ENCODE data around the gene ING3. TPM values are rescaled to one million over a fixed set of nuclear protein-coding genes. Genes with fewer than 3 reads are reported as not detected.
A peak's percentile ranks its signal among the peaks of the same experiment; 100 is the strongest.

The ING3 gene
- total and polyA plus RNA-seq, 4 experiments from 2014 or later = 24.1 to 32.2 (median 28.1) TPM

GRCh38 chr7:120961638-120962173 is 11.1 kb downstream of the ING3 start:
- Histone ChIP-seq H3K27me3 (ENCODE audit: insufficient read depth, low read length) (no peaks in the 10 kb centered on the region), H3K27ac (ENCODE audit: low read depth, low read length) (no peak overlapping the region), H3K36me3 (ENCODE audit: insufficient read depth, low read length) (peaks cover 15% of the 10 kb centered on the region), H3K4me1 (ENCODE audit: insufficient read depth, low read length) (no peaks in the 10 kb centered on the region), H3K4me3 (ENCODE audit: low read length in 2 of 2) (no peak overlapping the region), H3K9me3 (ENCODE audit: control insufficient read depth in 1 of 2, low read length in 2 of 2) (no peaks in the 10 kb centered on the region)
- DNase-seq = no peak
- CTCF ChIA-PET (ENCODE audit: partially characterized antibody) = interaction anchor here (1.4 to 1.7 kb wide), 2 partner anchors 25 to 169 kb away, joined by 3 to 4 read pairs; no protein-coding TSS in a partner anchor
- Mint-ChIP-seq H3K36me3 (peaks cover 38 to 53% of the 10 kb centered on the region in 2 donors), H3K27ac (peak overlapping the region in 2 of 7 donors; percentile 11 to 25), H3K9me3 (no peaks in the 10 kb centered on the region), H3K4me3 (no peak overlapping the region), H3K27me3 (no peaks in the 10 kb centered on the region), H3K4me1 (peaks cover 16 to 26% (median 21%) of the 10 kb centered on the region in 4 donors)
- intact Hi-C loops (cut with micrococcal nuclease) = no loop called here
- POLR2A ChIA-PET (ENCODE audit: partially characterized antibody) = interaction anchor here (0.6 kb wide), 1 partner anchor 11 kb away, joined by 3 read pairs; the partner anchor contains the start of gene ING3

DNA sequence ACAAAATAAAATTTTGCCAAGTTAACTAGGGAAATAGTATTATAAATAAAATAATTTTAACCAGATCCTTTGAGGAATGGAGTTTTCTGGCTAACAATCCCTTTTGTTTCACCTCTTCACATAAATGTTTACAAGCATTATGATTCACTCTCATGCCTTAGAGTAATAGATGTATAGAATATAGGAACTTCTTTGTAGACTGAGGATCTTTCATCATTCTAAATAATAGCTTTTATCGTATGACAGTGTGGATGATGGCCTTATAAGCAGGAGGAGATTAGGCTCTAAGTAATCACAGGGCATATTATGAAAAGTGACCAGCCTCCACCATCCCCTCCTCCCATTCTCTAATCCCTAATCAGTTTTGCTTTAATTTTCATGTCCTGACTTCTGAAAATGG is 13.5 kb downstream of the ING3 start:
- no peak overlapping the region for H3K27ac ChIP-seq (ENCODE audit: low read depth, low read length)
- DNase-seq = no peak
- Mint-ChIP-seq H3K36me3 (peaks cover 43 to 53% of the 10 kb centered on the region in 2 donors), H3K27me3 (no peaks in the 10 kb centered on the region), H3K4me3 (no peak overlapping the region), H3K4me1 (peaks cover 10 to 19% (median 15%) of the 10 kb centered on the region in 4 donors), H3K9me3 (no peaks in the 10 kb centered on the region), H3K27ac (no peak overlapping the region)
- intact Hi-C loops (cut with micrococcal nuclease) = no loop called here
- H3K27me3 ChIP-seq (ENCODE audit: insufficient read depth, low read length) = no peaks in the 10 kb centered on the region
- ChIA-PET POLR2A (ENCODE audit: partially characterized antibody) (interaction anchor here (1.6 kb wide), 1 partner anchor 13 kb away, joined by 4 read pairs; the partner anchor contains the start of gene ING3), CTCF (ENCODE audit: partially characterized antibody) (interaction anchor here (1.8 kb wide), 1 partner anchor 23 kb away, joined by 8 read pairs; no protein-coding TSS in a partner anchor)
- peaks cover 29% of the 10 kb centered on the region for H3K36me3 ChIP-seq (ENCODE audit: insufficient read depth, low read length)
- H3K4me1 ChIP-seq (ENCODE audit: insufficient read depth, low read length) = no peaks in the 10 kb centered on the region
- H3K4me3 ChIP-seq (ENCODE audit: low read length in 2 of 2) = no peak overlapping the region
- no peaks in the 10 kb centered on the region for H3K9me3 ChIP-seq (ENCODE audit: control insufficient read depth in 1 of 2, low read length in 2 of 2)

DNA sequence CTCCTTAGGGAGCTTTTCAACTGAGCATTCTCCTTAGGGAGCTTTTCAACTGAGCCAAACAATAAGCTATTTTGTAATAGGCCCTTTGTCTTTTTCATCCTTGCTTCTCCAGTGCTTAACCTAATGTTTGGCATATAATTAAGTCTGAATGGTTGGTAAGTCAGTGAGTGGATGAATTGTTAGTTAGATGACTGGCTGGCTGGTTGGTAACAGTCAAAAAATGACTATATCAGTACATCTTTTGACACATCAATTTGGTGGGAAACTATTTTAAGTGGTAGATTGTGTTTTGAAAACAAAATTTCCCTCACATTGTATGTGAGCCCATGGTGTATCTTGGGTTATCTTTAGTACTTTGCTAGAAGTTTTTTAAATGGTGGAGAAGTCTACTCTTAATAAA is 16.4 kb downstream of the ING3 start:
- intact Hi-C loops (cut with micrococcal nuclease) = no loop called here
- ChIA-PET POLR2A (ENCODE audit: partially characterized antibody) (no interaction called here), CTCF (ENCODE audit: partially characterized antibody) (no interaction called here)
- Histone ChIP-seq H3K4me3 (ENCODE audit: low read length in 2 of 2) (no peak overlapping the region), H3K27me3 (ENCODE audit: insufficient read depth, low read length) (no peaks in the 10 kb centered on the region), H3K4me1 (ENCODE audit: insufficient read depth, low read length) (no peaks in the 10 kb centered on the region), H3K9me3 (ENCODE audit: control insufficient read depth in 1 of 2, low read length in 2 of 2) (no peaks in the 10 kb centered on the region), H3K27ac (ENCODE audit: low read depth, low read length) (no peak overlapping the region), H3K36me3 (ENCODE audit: insufficient read depth, low read length) (peaks cover 40% of the 10 kb centered on the region)
- peaks cover 51 to 58% of the 10 kb centered on the region in 2 donors for H3K36me3 Mint-ChIP-seq
- no peaks in the 10 kb centered on the region for H3K27me3 Mint-ChIP-seq
- peaks cover 1 to 5% (median 2%) of the 10 kb centered on the region in 4 donors for H3K4me1 Mint-ChIP-seq
- H3K9me3 Mint-ChIP-seq = no peaks in the 10 kb centered on the region
- no peak overlapping the region for H3K4me3 Mint-ChIP-seq
- no peak overlapping the region for H3K27ac Mint-ChIP-seq
- no peak for DNase-seq

GRCh38 chr7:120973849-120974248 is 23.3 kb downstream of the ING3 start:
- Mint-ChIP-seq H3K4me1 (peaks cover 0 to 2% (median 0%) of the 10 kb centered on the region in 4 donors), H3K27ac (peak overlapping the region in 1 of 7 donors; percentile 77), H3K4me3 (no peak overlapping the region), H3K9me3 (no peaks in the 10 kb centered on the region), H3K27me3 (no peaks in the 10 kb centered on the region), H3K36me3 (peaks cover 45 to 60% of the 10 kb centered on the region in 2 donors)
- Histone ChIP-seq H3K27me3 (ENCODE audit: insufficient read depth, low read length) (no peaks in the 10 kb centered on the region), H3K27ac (ENCODE audit: low read depth, low read length) (no peak overlapping the region), H3K36me3 (ENCODE audit: insufficient read depth, low read length) (peaks cover 37% of the 10 kb centered on the region), H3K9me3 (ENCODE audit: control insufficient read depth in 1 of 2, low read length in 2 of 2) (no peaks in the 10 kb centered on the region), H3K4me1 (ENCODE audit: insufficient read depth, low read length) (no peaks in the 10 kb centered on the region), H3K4me3 (ENCODE audit: low read length in 2 of 2) (no peak overlapping the region)
- intact Hi-C loops (cut with micrococcal nuclease) = no loop called here
- no peak for DNase-seq
- ChIA-PET CTCF (ENCODE audit: partially characterized antibody) (interaction anchor here (1.0 kb wide), 1 partner anchor 167 kb away, joined by 3 read pairs; no protein-coding TSS in a partner anchor), POLR2A (ENCODE audit: partially characterized antibody) (interaction anchor here (1.3 kb wide), 1 partner anchor 23 kb away, joined by 6 read pairs; the partner anchor contains the start of gene ING3)

GRCh38 chr7:120979765-120980499 is 29.4 kb downstream of the ING3 start:
- POLR2A ChIA-PET (ENCODE audit: partially characterized antibody) = no interaction called here
- no peak for DNase-seq
- H3K27me3 Mint-ChIP-seq = peaks cover 0 to under 1% of the 10 kb centered on the region in 2 donors
- H3K27me3 ChIP-seq (ENCODE audit: insufficient read depth, low read length) = no peaks in the 10 kb centered on the region
- CTCF ChIA-PET (ENCODE audit: partially characterized antibody) = interaction anchor here (1.1 to 2.4 kb wide), 2 partner anchors 10 to 129 kb away, joined by 3 to 6 read pairs; no protein-coding TSS in a partner anchor
- H3K36me3 Mint-ChIP-seq = peaks cover 4 to 15% of the 10 kb centered on the region in 2 donors
- no peak overlapping the region for H3K4me3 ChIP-seq (ENCODE audit: low read length in 2 of 2)
- intact Hi-C loops (cut with micrococcal nuclease) = loop anchor here (10.0 kb wide), 1 partner anchor 415 kb away; the partner anchor contains the start of gene FAM3C
- peak overlapping the region in 2 of 7 donors; percentile 31 to 35 for H3K27ac Mint-ChIP-seq
- H3K36me3 ChIP-seq (ENCODE audit: insufficient read depth, low read length) = no peaks in the 10 kb centered on the region
- no peaks in the 10 kb centered on the region for H3K9me3 Mint-ChIP-seq
- no peaks in the 10 kb centered on the region for H3K9me3 ChIP-seq (ENCODE audit: control insufficient read depth in 1 of 2, low read length in 2 of 2)
- peaks cover 0 to 6% (median 3%) of the 10 kb centered on the region in 4 donors for H3K4me1 Mint-ChIP-seq
- no peak overlapping the region for H3K4me3 Mint-ChIP-seq
- no peak overlapping the region for H3K27ac ChIP-seq (ENCODE audit: low read depth, low read length)
- no peaks in the 10 kb centered on the region for H3K4me1 ChIP-seq (ENCODE audit: insufficient read depth, low read length)

DNA sequence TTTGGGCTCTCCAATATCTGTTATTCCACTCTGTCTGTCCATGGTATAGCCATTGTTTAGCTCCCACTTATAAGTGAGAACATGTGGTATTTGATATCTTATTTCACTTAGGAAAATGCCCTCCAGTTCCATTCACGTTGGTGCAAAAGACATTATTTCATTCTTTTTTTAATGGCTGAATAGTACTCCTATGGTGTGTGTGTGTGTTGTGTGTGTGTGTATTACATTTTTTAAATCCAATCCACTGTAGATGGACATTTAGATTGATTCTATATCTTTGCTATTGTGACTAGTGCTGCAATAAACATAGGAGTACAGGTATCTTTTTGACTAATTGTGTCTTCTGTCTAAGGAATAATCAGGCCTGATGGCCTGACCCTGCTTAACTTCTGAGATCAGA is 30.5 kb downstream of the ING3 start:
- no peaks in the 10 kb centered on the region for H3K9me3 Mint-ChIP-seq
- H3K36me3 Mint-ChIP-seq = peaks cover 0 to 8% of the 10 kb centered on the region in 2 donors
- no peak for DNase-seq
- H3K9me3 ChIP-seq (ENCODE audit: control insufficient read depth in 1 of 2, low read length in 2 of 2) = no peaks in the 10 kb centered on the region
- no peak overlapping the region for H3K4me3 Mint-ChIP-seq
- no peaks in the 10 kb centered on the region for H3K36me3 ChIP-seq (ENCODE audit: insufficient read depth, low read length)
- H3K4me1 Mint-ChIP-seq = peaks cover 0 to 6% (median 3%) of the 10 kb centered on the region in 4 donors
- CTCF ChIA-PET (ENCODE audit: partially characterized antibody) = no interaction called here
- H3K27me3 Mint-ChIP-seq = peaks cover 1% of the 10 kb centered on the region in 2 donors
- POLR2A ChIA-PET (ENCODE audit: partially characterized antibody) = no interaction called here
- H3K27ac Mint-ChIP-seq = no peak overlapping the region
- intact Hi-C loops (cut with micrococcal nuclease) = loop anchor here (10.0 kb wide), 1 partner anchor 414 kb away; the partner anchor contains the start of gene FAM3C
- no peaks in the 10 kb centered on the region for H3K4me1 ChIP-seq (ENCODE audit: insufficient read depth, low read length)
- H3K27ac ChIP-seq (ENCODE audit: low read depth, low read length) = no peak overlapping the region
- no peaks in the 10 kb centered on the region for H3K27me3 ChIP-seq (ENCODE audit: insufficient read depth, low read length)
- no peak overlapping the region for H3K4me3 ChIP-seq (ENCODE audit: low read length in 2 of 2)
